Hepatocyte (in vitro differentiated cells): Measurements from ENCODE around the gene TAS1R3. TPM values are rescaled to one million over a fixed set of nuclear protein-coding genes. Genes with fewer than 3 reads are reported as not detected.
"Not testable (repeated sequence)": the region's sequence is repeated elsewhere in the genome, so short reads cannot be mapped to it uniquely, and the experiment has no call there.

Source experiments
- DNase-seq: peaks from one replicate; pipeline ENCODE4 v3.0.0-alpha.2; 2016; ENCODE audit warnings: low spot score
- H2AFZ ChIP-seq: fragments of 200-600 bp; sonication (generic); 2 replicates; pipeline ENCODE4 v1.6.0; 2016; ENCODE audit warnings: antibody characterized with exemption, mild to moderate bottlenecking
- H3K27ac ChIP-seq: fragments of 200-600 bp; sonication (generic); 2 replicates; pipeline ENCODE4 v1.5.1; 2016; ENCODE audit warnings: mild to moderate bottlenecking
- H3K27me3 ChIP-seq: fragments of 200-600 bp; sonication (generic); 2 replicates; pipeline ENCODE4 v1.6.1; 2016
- H3K36me3 ChIP-seq: fragments of 200-600 bp; sonication (generic); replicated peaks from 2 replicates; pipeline ENCODE4 v1.5.1; 2016; ENCODE audit warnings: low read depth; ENCODE audit not compliant: insufficient read depth
- H3K4me1 ChIP-seq: fragments of 200-600 bp; sonication (generic); 2 replicates; pipeline ENCODE4 v1.5.1; 2016; ENCODE audit warnings: mild to moderate bottlenecking, moderate library complexity; ENCODE audit not compliant: insufficient read depth
- H3K4me2 ChIP-seq: fragments of 200-600 bp; sonication (generic); 2 replicates; pipeline ENCODE4 v1.6.0; 2016
- H3K4me3 ChIP-seq: fragments of 200-600 bp; sonication (generic); 2 replicates; pipeline ENCODE4 v1.5.1; 2016; ENCODE audit warnings: mild to moderate bottlenecking
- H3K79me2 ChIP-seq: fragments of 200-600 bp; sonication (generic); 2 replicates; pipeline ENCODE4 v1.6.0; 2017; ENCODE audit warnings: mild to moderate bottlenecking
- H3K9me2 ChIP-seq: fragments of 200-600 bp; sonication (generic); replicated peaks from 2 replicates; pipeline ENCODE4 v1.6.0; 2017; ENCODE audit warnings: mild to moderate bottlenecking; ENCODE audit not compliant: insufficient read depth
- H3K9me3 ChIP-seq: fragments of 200-600 bp; sonication (generic); 2 replicates; pipeline ENCODE4 v1.5.1; 2016; ENCODE audit warnings: low read depth, mild to moderate bottlenecking
- H4K20me1 ChIP-seq: fragments of 200-600 bp; sonication (generic); 2 replicates; pipeline ENCODE4 v1.6.0; 2016; ENCODE audit warnings: mild to moderate bottlenecking; ENCODE audit not compliant: insufficient read depth, poor library complexity, severe bottlenecking
- EZH2 ChIP-seq: fragments of 200-600 bp; sonication (generic); IDR thresholded peaks from 2 replicates; pipeline ENCODE4 v1.6.1; 2016; ENCODE audit warnings: antibody characterized with exemption, mild to moderate bottlenecking, borderline replicate concordance
- EZH2phosphoT487 ChIP-seq: fragments of 200-600 bp; sonication (generic); IDR thresholded peaks from one replicate; pipeline ENCODE4 v1.6.1; 2018; ENCODE audit warnings: antibody characterized with exemption, mild to moderate bottlenecking, low read depth, moderate library complexity; ENCODE audit not compliant: unreplicated experiment, severe bottlenecking
- WGBS: methylation state at CpG from one replicate; pipeline ENCODE4 v1.1.6; 2016; ENCODE audit warnings: low lambda C conversion rate; ENCODE audit errors: missing lambda C conversion rate; 5-methylcytosine and 5-hydroxymethylcytosine counted together
- polyA plus RNA-seq: library from polyadenylated mRNA; unstranded; fragments of >200 nt; fragmentation: Nextera tagmentation; extraction: Ambion mirVana; gene quantifications from 2 replicates; pipeline ENCODE4 v1.2.1, GENCODE V29; 2016
- total RNA-seq: library from RNA; depleted of rRNA; stranded (reverse); fragments of >200 nt; gene quantifications from 2 replicates; pipeline ENCODE4 v1.2.3, GENCODE V29; 2014
- TF ChIP-seq, protein P1 (sequence below): fragments of 200-600 bp; sonication (generic); IDR thresholded peaks from 2 replicates; pipeline ENCODE4 v1.5.1; 2016; ENCODE audit warnings: antibody characterized with exemption, mild to moderate bottlenecking; ENCODE audit not compliant: poor library complexity

The TAS1R3 gene
- total and polyA plus RNA-seq, 2 experiments from 2014 or later, result 0.17 to 0.42 TPM

DNA sequence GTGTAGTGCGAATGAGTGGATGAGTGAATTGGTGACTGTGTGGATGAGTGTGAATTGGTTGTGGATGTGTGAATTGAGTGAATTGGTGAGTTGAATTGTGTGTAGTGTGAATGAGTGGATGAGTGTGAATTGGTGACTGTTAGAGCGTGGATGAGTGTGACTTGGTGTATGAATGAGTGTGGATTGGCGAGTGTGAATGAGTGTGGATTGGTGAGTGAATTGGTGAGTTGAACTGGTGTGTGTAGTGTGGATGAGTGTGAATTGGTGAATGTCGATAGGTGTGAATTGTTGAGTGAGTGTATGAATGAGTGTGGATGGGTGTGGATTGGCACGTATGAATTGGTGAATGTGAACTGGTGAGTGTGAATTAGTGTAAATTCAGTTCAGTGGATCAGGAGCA, 36.2 kb downstream of the TAS1R3 start:
- Histone ChIP-seq H3K4me1 (peaks cover 2% of the 10 kb centered on the region), H3K27me3 (no peaks in the 10 kb centered on the region), H3K79me2 (peaks cover 1% of the 10 kb centered on the region), H3K4me2 (no peak overlapping the region), H4K20me1 (no peaks in the 10 kb centered on the region), H3K9me3 (no peaks in the 10 kb centered on the region), H3K9me2 (no peaks in the 10 kb centered on the region), H3K36me3 (no peaks in the 10 kb centered on the region), H3K4me3 (no peak overlapping the region), H2AFZ (no peak overlapping the region), H3K27ac (no peak overlapping the region)
- WGBS, result 100% methylated on average over 5 of the region's 5 CpGs
- no peak for TF ChIP-seq EZH2phosphoT487
- TF ChIP-seq, protein P1, sequence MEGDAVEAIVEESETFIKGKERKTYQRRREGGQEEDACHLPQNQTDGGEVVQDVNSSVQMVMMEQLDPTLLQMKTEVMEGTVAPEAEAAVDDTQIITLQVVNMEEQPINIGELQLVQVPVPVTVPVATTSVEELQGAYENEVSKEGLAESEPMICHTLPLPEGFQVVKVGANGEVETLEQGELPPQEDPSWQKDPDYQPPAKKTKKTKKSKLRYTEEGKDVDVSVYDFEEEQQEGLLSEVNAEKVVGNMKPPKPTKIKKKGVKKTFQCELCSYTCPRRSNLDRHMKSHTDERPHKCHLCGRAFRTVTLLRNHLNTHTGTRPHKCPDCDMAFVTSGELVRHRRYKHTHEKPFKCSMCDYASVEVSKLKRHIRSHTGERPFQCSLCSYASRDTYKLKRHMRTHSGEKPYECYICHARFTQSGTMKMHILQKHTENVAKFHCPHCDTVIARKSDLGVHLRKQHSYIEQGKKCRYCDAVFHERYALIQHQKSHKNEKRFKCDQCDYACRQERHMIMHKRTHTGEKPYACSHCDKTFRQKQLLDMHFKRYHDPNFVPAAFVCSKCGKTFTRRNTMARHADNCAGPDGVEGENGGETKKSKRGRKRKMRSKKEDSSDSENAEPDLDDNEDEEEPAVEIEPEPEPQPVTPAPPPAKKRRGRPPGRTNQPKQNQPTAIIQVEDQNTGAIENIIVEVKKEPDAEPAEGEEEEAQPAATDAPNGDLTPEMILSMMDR, result no peak
- TF ChIP-seq EZH2, result no peak
- no peak for DNase-seq

DNA sequence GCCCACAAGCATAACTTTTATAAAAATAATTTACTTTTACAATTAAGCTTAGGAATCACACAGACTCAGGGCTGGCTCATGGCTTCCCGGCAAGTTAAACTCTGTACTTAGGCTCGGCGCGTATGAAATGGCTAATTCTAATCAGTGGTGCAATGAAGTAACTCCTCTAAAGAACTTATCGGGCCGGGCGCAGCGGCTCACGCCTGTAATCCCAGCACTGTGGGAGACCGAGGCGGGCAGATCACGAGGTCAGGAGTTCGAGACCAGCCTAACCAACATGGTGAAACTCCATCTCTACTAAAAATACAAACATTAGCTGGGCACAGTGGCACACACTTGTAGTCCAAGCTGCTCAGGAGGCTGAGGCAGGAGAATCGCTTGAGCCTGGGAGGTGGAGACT, 39.0 kb downstream of the TAS1R3 start:
- H3K36me3 ChIP-seq, H3K27ac ChIP-seq, H4K20me1 ChIP-seq, H3K9me3 ChIP-seq, H3K4me3 ChIP-seq, H2AFZ ChIP-seq, H3K4me1 ChIP-seq, H3K4me2 ChIP-seq, DNase-seq, H3K9me2 ChIP-seq, H3K27me3 ChIP-seq: not testable (repeated sequence)
- H3K79me2 ChIP-seq, result peaks cover 23% of the 10 kb centered on the region
- 93% methylated on average over 14 of the region's 14 CpGs for WGBS

DNA sequence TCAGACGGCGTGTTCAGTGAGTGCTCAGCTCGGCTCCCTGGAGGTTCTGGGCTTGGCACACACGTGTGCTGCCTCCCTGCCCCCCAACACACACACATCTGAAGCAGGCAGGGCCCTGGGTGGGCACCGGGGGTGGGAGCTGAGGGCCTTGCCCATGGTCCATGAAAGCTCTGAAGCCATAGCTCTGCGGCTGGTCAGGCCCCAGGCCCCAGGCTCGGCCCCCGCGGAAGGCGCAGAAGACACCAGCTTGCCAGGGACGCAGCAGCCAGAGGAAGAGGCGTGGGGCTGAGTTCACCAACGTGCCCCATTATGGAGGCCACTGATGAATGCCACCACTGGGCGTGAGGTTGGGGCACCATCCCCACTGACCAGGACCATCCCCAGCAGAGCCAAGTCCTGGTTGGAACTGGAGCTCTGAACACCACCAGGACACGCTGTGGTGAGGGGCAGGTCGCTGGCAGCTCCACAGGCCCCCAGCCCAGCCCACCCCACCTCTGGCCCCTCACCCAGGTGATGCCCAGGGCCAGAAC, 39.8 kb downstream of the TAS1R3 start:
- Histone ChIP-seq H3K4me2 (no peak overlapping the region), H2AFZ (no peak overlapping the region), H3K4me3 (no peak overlapping the region), H3K36me3 (no peaks in the 10 kb centered on the region), H3K27me3 (no peaks in the 10 kb centered on the region), H4K20me1 (no peaks in the 10 kb centered on the region), H3K9me2 (no peaks in the 10 kb centered on the region), H3K79me2 (peaks cover 24% of the 10 kb centered on the region), H3K4me1 (peaks cover 6% of the 10 kb centered on the region), H3K27ac (no peak overlapping the region), H3K9me3 (no peaks in the 10 kb centered on the region)
- TF ChIP-seq EZH2phosphoT487 (no peak), EZH2 (no peak)
- TF ChIP-seq, protein P1, result no peak
- no peak for DNase-seq
- WGBS, result 94% methylated on average over 14 of the region's 16 CpGs

DNA sequence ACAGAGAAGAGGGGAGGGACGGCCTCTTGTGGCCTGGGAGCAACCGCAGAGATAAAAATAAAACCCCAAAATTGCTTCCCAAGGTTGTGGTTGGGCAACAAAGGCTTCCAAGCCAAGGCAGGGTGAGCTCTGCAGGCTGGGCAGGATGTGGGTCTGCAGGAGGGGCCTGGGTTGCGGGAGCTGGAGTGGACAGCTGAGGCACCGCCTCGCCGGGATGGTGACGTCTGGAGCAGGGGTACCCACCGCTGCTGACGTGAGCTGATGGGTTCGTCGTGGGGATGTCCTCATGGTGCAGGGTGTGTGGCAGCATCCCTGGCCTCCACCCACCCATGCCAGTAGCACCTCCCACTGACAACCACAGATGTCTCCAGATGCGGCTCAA, 40.3 kb downstream of the TAS1R3 start:
- peaks cover 27% of the 10 kb centered on the region for H3K79me2 ChIP-seq
- WGBS, result 92% methylated on average over 11 of the region's 12 CpGs
- H3K27me3 ChIP-seq, result no peaks in the 10 kb centered on the region
- DNase-seq, result no peak
- TF ChIP-seq EZH2phosphoT487, result no peak
- TF ChIP-seq EZH2, result no peak
- TF ChIP-seq, protein P1, result no peak
- H3K4me1 ChIP-seq, result peaks cover 9% of the 10 kb centered on the region
- H3K4me3 ChIP-seq, result no peak overlapping the region
- H3K36me3 ChIP-seq, result no peaks in the 10 kb centered on the region
- no peak overlapping the region for H3K4me2 ChIP-seq
- H3K9me2 ChIP-seq, result no peaks in the 10 kb centered on the region
- no peaks in the 10 kb centered on the region for H3K9me3 ChIP-seq
- no peak overlapping the region for H2AFZ ChIP-seq
- no peaks in the 10 kb centered on the region for H4K20me1 ChIP-seq
- H3K27ac ChIP-seq, result no peak overlapping the region
